ENCODE results near the gene TEC.
"Not testable (repeated sequence)": the region's sequence is repeated elsewhere in the genome, so short reads cannot be mapped to it uniquely, and the experiment has no call there.

The TEC gene

GRCh38 chr4:48164561-48164960 is 105.1 kb downstream of the TEC start:
- H3K9ac ChIP-seq (ENCODE audit: low read length in 2 of 2); H3K27me3 ChIP-seq (ENCODE audit: control insufficient read depth in 1 of 2, insufficient read depth in 2 of 2, low read length in 2 of 2); H3K27ac ChIP-seq (ENCODE audit: low read length); H3K36me3 ChIP-seq (ENCODE audit: control insufficient read depth in 2 of 2, insufficient read depth in 2 of 2, low read length in 2 of 2); H3K4me3 ChIP-seq (ENCODE audit: low read length in 2 of 2); H3K4me1 ChIP-seq (ENCODE audit: control insufficient read depth, insufficient read depth, low read length); H3K9me3 ChIP-seq (ENCODE audit: control insufficient read depth in 2 of 2, low read length in 2 of 2): not testable (repeated sequence)

GRCh38 chr4:48163746-48164145 is 105.9 kb downstream of the TEC start:
- Histone ChIP-seq H3K4me1 (ENCODE audit: control insufficient read depth, insufficient read depth, low read length) (no peaks in the 10 kb centered on the region), H3K27me3 (ENCODE audit: control insufficient read depth in 1 of 2, insufficient read depth in 2 of 2, low read length in 2 of 2) (no peaks in the 10 kb centered on the region), H3K9me3 (ENCODE audit: control insufficient read depth in 2 of 2, low read length in 2 of 2) (no peaks in the 10 kb centered on the region), H3K9ac (ENCODE audit: low read length in 2 of 2) (no peak overlapping the region), H3K36me3 (ENCODE audit: control insufficient read depth in 2 of 2, insufficient read depth in 2 of 2, low read length in 2 of 2) (no peaks in the 10 kb centered on the region), H3K27ac (ENCODE audit: low read length) (no peak overlapping the region), H3K4me3 (ENCODE audit: low read length in 2 of 2) (no peak overlapping the region)

GRCh38 chr4:48162162-48162561 is 107.5 kb downstream of the TEC start:
- H3K4me1 ChIP-seq (ENCODE audit: control insufficient read depth, insufficient read depth, low read length), result no peaks in the 10 kb centered on the region
- no peaks in the 10 kb centered on the region for H3K36me3 ChIP-seq (ENCODE audit: control insufficient read depth in 2 of 2, insufficient read depth in 2 of 2, low read length in 2 of 2)
- no peak overlapping the region for H3K9ac ChIP-seq (ENCODE audit: low read length in 2 of 2)
- no peaks in the 10 kb centered on the region for H3K27me3 ChIP-seq (ENCODE audit: control insufficient read depth in 1 of 2, insufficient read depth in 2 of 2, low read length in 2 of 2)
- H3K9me3 ChIP-seq (ENCODE audit: control insufficient read depth in 2 of 2, low read length in 2 of 2), result no peaks in the 10 kb centered on the region
- H3K4me3 ChIP-seq (ENCODE audit: low read length in 2 of 2), result no peak overlapping the region
- H3K27ac ChIP-seq (ENCODE audit: low read length), result no peak overlapping the region

- H3K36me3 ChIP-seq (ENCODE audit: control insufficient read depth in 2 of 2, insufficient read depth in 2 of 2, low read length in 2 of 2), result peaks cover 0 to 7% of the 10 kb centered on the region in 2 donors
- no peak overlapping the region for H3K9ac ChIP-seq (ENCODE audit: low read length in 2 of 2)
- no peaks in the 10 kb centered on the region for H3K4me1 ChIP-seq (ENCODE audit: control insufficient read depth, insufficient read depth, low read length)
- peaks cover 8% of the 10 kb centered on the region in 2 donors for H3K9me3 ChIP-seq (ENCODE audit: control insufficient read depth in 2 of 2, low read length in 2 of 2)
- H3K4me3 ChIP-seq (ENCODE audit: low read length in 2 of 2), result no peak overlapping the region
- H3K27me3 ChIP-seq (ENCODE audit: control insufficient read depth in 1 of 2, insufficient read depth in 2 of 2, low read length in 2 of 2), result no peaks in the 10 kb centered on the region
- H3K27ac ChIP-seq (ENCODE audit: low read length), result no peak overlapping the region
Measured at GRCh38 chr4:48157271-48157670, 112.4 kb downstream of the TEC start.

- H3K9ac ChIP-seq (ENCODE audit: low read length in 2 of 2), result no peak overlapping the region
- no peak overlapping the region for H3K27ac ChIP-seq (ENCODE audit: low read length)
- H3K27me3 ChIP-seq (ENCODE audit: control insufficient read depth in 1 of 2, insufficient read depth in 2 of 2, low read length in 2 of 2), result no peaks in the 10 kb centered on the region
- peaks cover 0 to 7% of the 10 kb centered on the region in 2 donors for H3K36me3 ChIP-seq (ENCODE audit: control insufficient read depth in 2 of 2, insufficient read depth in 2 of 2, low read length in 2 of 2)
- no peak overlapping the region for H3K4me3 ChIP-seq (ENCODE audit: low read length in 2 of 2)
- peaks cover 8% of the 10 kb centered on the region in 2 donors for H3K9me3 ChIP-seq (ENCODE audit: control insufficient read depth in 2 of 2, low read length in 2 of 2)
- no peaks in the 10 kb centered on the region for H3K4me1 ChIP-seq (ENCODE audit: control insufficient read depth, insufficient read depth, low read length)
Measured at GRCh38 chr4:48156423-48156822, 113.2 kb downstream of the TEC start.

GRCh38 chr4:48153791-48154550 is 115.7 kb downstream of the TEC start:
- no peak overlapping the region for H3K4me3 ChIP-seq (ENCODE audit: low read length in 2 of 2)
- H3K27me3 ChIP-seq (ENCODE audit: control insufficient read depth in 1 of 2, insufficient read depth in 2 of 2, low read length in 2 of 2), result no peaks in the 10 kb centered on the region
- no peak overlapping the region for H3K27ac ChIP-seq (ENCODE audit: low read length)
- H3K36me3 ChIP-seq (ENCODE audit: control insufficient read depth in 2 of 2, insufficient read depth in 2 of 2, low read length in 2 of 2), result peaks cover 0 to 7% of the 10 kb centered on the region in 2 donors
- H3K9me3 ChIP-seq (ENCODE audit: control insufficient read depth in 2 of 2, low read length in 2 of 2), result peaks cover 8% of the 10 kb centered on the region in 2 donors
- H3K4me1 ChIP-seq (ENCODE audit: control insufficient read depth, insufficient read depth, low read length), result no peaks in the 10 kb centered on the region
- H3K9ac ChIP-seq (ENCODE audit: low read length in 2 of 2), result no peak overlapping the region

- Histone ChIP-seq H3K36me3 (ENCODE audit: control insufficient read depth in 2 of 2, insufficient read depth in 2 of 2, low read length in 2 of 2) (peaks cover 0 to 7% of the 10 kb centered on the region in 2 donors), H3K9me3 (ENCODE audit: control insufficient read depth in 2 of 2, low read length in 2 of 2) (peaks cover 8% of the 10 kb centered on the region in 2 donors), H3K4me1 (ENCODE audit: control insufficient read depth, insufficient read depth, low read length) (no peaks in the 10 kb centered on the region), H3K9ac (ENCODE audit: low read length in 2 of 2) (no peak overlapping the region), H3K27me3 (ENCODE audit: control insufficient read depth in 1 of 2, insufficient read depth in 2 of 2, low read length in 2 of 2) (no peaks in the 10 kb centered on the region), H3K27ac (ENCODE audit: low read length) (no peak overlapping the region), H3K4me3 (ENCODE audit: low read length in 2 of 2) (no peak overlapping the region)
Measured at GRCh38 chr4:48152259-48152658, 117.4 kb downstream of the TEC start.

GRCh38 chr4:48149827-48150370 is 119.7 kb downstream of the TEC start:
- peaks cover 2 to 4% of the 10 kb centered on the region in 2 donors for H3K9me3 ChIP-seq (ENCODE audit: control insufficient read depth in 2 of 2, low read length in 2 of 2)
- peaks cover 0 to 2% of the 10 kb centered on the region in 2 donors for H3K36me3 ChIP-seq (ENCODE audit: control insufficient read depth in 2 of 2, insufficient read depth in 2 of 2, low read length in 2 of 2)
- H3K27me3 ChIP-seq (ENCODE audit: control insufficient read depth in 1 of 2, insufficient read depth in 2 of 2, low read length in 2 of 2), result no peaks in the 10 kb centered on the region
- H3K9ac ChIP-seq (ENCODE audit: low read length in 2 of 2), result no peak overlapping the region
- H3K27ac ChIP-seq (ENCODE audit: low read length), result no peak overlapping the region
- H3K4me1 ChIP-seq (ENCODE audit: control insufficient read depth, insufficient read depth, low read length), result no peaks in the 10 kb centered on the region
- H3K4me3 ChIP-seq (ENCODE audit: low read length in 2 of 2), result no peak overlapping the region

- H3K9ac ChIP-seq (ENCODE audit: low read length in 2 of 2), result no peak overlapping the region
- no peaks in the 10 kb centered on the region for H3K4me1 ChIP-seq (ENCODE audit: control insufficient read depth, insufficient read depth, low read length)
- H3K4me3 ChIP-seq (ENCODE audit: low read length in 2 of 2), result no peak overlapping the region
- no peaks in the 10 kb centered on the region for H3K27me3 ChIP-seq (ENCODE audit: control insufficient read depth in 1 of 2, insufficient read depth in 2 of 2, low read length in 2 of 2)
- no peaks in the 10 kb centered on the region for H3K36me3 ChIP-seq (ENCODE audit: control insufficient read depth in 2 of 2, insufficient read depth in 2 of 2, low read length in 2 of 2)
- H3K27ac ChIP-seq (ENCODE audit: low read length), result no peak overlapping the region
- H3K9me3 ChIP-seq (ENCODE audit: control insufficient read depth in 2 of 2, low read length in 2 of 2), result no peaks in the 10 kb centered on the region
Measured at GRCh38 chr4:48147621-48148020, 122.0 kb downstream of the TEC start.

- H3K4me1 ChIP-seq (ENCODE audit: control insufficient read depth, insufficient read depth, low read length), result no peaks in the 10 kb centered on the region
- H3K27ac ChIP-seq (ENCODE audit: low read length), result no peak overlapping the region
- no peaks in the 10 kb centered on the region for H3K36me3 ChIP-seq (ENCODE audit: control insufficient read depth in 2 of 2, insufficient read depth in 2 of 2, low read length in 2 of 2)
- H3K27me3 ChIP-seq (ENCODE audit: control insufficient read depth in 1 of 2, insufficient read depth in 2 of 2, low read length in 2 of 2), result no peaks in the 10 kb centered on the region
- no peak overlapping the region for H3K4me3 ChIP-seq (ENCODE audit: low read length in 2 of 2)
- no peak overlapping the region for H3K9ac ChIP-seq (ENCODE audit: low read length in 2 of 2)
- no peaks in the 10 kb centered on the region for H3K9me3 ChIP-seq (ENCODE audit: control insufficient read depth in 2 of 2, low read length in 2 of 2)
Measured at GRCh38 chr4:48141048-48141447, 128.6 kb downstream of the TEC start.

GRCh38 chr4:48139691-48140090 is 129.9 kb downstream of the TEC start:
- H3K36me3 ChIP-seq (ENCODE audit: control insufficient read depth in 2 of 2, insufficient read depth in 2 of 2, low read length in 2 of 2), result no peaks in the 10 kb centered on the region
- no peaks in the 10 kb centered on the region for H3K4me1 ChIP-seq (ENCODE audit: control insufficient read depth, insufficient read depth, low read length)
- no peak overlapping the region for H3K27ac ChIP-seq (ENCODE audit: low read length)
- no peaks in the 10 kb centered on the region for H3K9me3 ChIP-seq (ENCODE audit: control insufficient read depth in 2 of 2, low read length in 2 of 2)
- no peaks in the 10 kb centered on the region for H3K27me3 ChIP-seq (ENCODE audit: control insufficient read depth in 1 of 2, insufficient read depth in 2 of 2, low read length in 2 of 2)
- no peak overlapping the region for H3K9ac ChIP-seq (ENCODE audit: low read length in 2 of 2)
- H3K4me3 ChIP-seq (ENCODE audit: low read length in 2 of 2), result no peak overlapping the region

Data from stomach smooth muscle (tissue), 2 donors.